IPS-20b (cell line): Measurements from ENCODE around the gene DRG2.

Experiments used
- H3K27ac ChIP-seq: one replicate; pipeline ENCODE4 v1.5.1; 2013; ENCODE audit warnings: low read length
- H3K27me3 ChIP-seq: 2 replicates; pipeline ENCODE4 v1.6.1; 2013; ENCODE audit warnings: mild to moderate bottlenecking, low read length, inconsistent platforms; ENCODE audit not compliant: insufficient read depth
- H3K36me3 ChIP-seq: 2 replicates; pipeline ENCODE4 v1.6.1; 2013; ENCODE audit warnings: low read depth, mild to moderate bottlenecking, inconsistent platforms, low read length, moderate library complexity; ENCODE audit not compliant: insufficient read depth
- H3K4me1 ChIP-seq: 2 replicates; pipeline ENCODE4 v1.6.1; 2013; ENCODE audit warnings: mild to moderate bottlenecking, control low read depth, inconsistent platforms, low read length, moderate library complexity; ENCODE audit not compliant: insufficient read depth
- H3K4me3 ChIP-seq: 2 replicates; pipeline ENCODE4 v1.5.1; 2013; ENCODE audit warnings: mild to moderate bottlenecking, low read length, inconsistent platforms
- H3K9ac ChIP-seq: 2 replicates; pipeline ENCODE4 v1.6.1; 2013; ENCODE audit warnings: low read depth, mild to moderate bottlenecking, inconsistent platforms, low read length, moderate library complexity
- H3K9me3 ChIP-seq: 2 replicates; pipeline ENCODE4 v1.6.1; 2013; ENCODE audit warnings: mild to moderate bottlenecking, low read depth, low read length, inconsistent platforms; ENCODE audit not compliant: insufficient read depth

The DRG2 gene

GRCh38 chr17:18107971-18108370 lies 20.2 kb downstream of the DRG2 start:
- H3K36me3 ChIP-seq: peaks cover 20% of the 10 kb centered on the region; the same call in 1 of the 2 replicates
- no peak overlapping the region for H3K9ac ChIP-seq
- H3K4me1 ChIP-seq: peaks cover 4% of the 10 kb centered on the region; the same call in 1 of the 2 replicates
- no peaks in the 10 kb centered on the region for H3K27me3 ChIP-seq
- H3K9me3 ChIP-seq: no peaks in the 10 kb centered on the region
- no peak overlapping the region for H3K27ac ChIP-seq
- no peak overlapping the region for H3K4me3 ChIP-seq

- Histone ChIP-seq H3K9ac (no peak within 1 kb of the TSS), H3K27me3 (no peaks in the 10 kb centered on the region), H3K36me3 (peaks cover 20% of the 10 kb centered on the region; the same call in 1 of the 2 replicates), H3K4me1 (peaks cover 4% of the 10 kb centered on the region; the same call in 1 of the 2 replicates), H3K27ac (no peak within 1 kb of the TSS), H3K4me3 (no peak within 1 kb of the TSS), H3K9me3 (no peaks in the 10 kb centered on the region)
Measured at GRCh38 chr17:18108401-18109312, 20.9 kb downstream of the DRG2 start, which contains the start of gene MYO15A. TSS of gene MYO15A (plus strand) at chr17:18108756. CDS start at chr17:18118801, 10,045 bp downstream.

- H3K4me1 ChIP-seq: peaks cover 4% of the 10 kb centered on the region; the same call in 1 of the 2 replicates
- no peak overlapping the region for H3K27ac ChIP-seq
- H3K9me3 ChIP-seq: no peaks in the 10 kb centered on the region
- 0 out of 2 replicates have a peak, but pooled peaks cover 10% of the 10 kb centered on the region for H3K36me3 ChIP-seq
- no peak overlapping the region for H3K4me3 ChIP-seq
- H3K27me3 ChIP-seq: no peaks in the 10 kb centered on the region
- H3K9ac ChIP-seq: no peak overlapping the region
Measured at GRCh38 chr17:18109935-18110485, 22.3 kb downstream of the DRG2 start.

GRCh38 chr17:18110636-18111145 lies 22.9 kb downstream of the DRG2 start:
- H3K9me3 ChIP-seq: no peaks in the 10 kb centered on the region
- peaks cover 4% of the 10 kb centered on the region; the same call in 1 of the 2 replicates for H3K4me1 ChIP-seq
- no peak overlapping the region for H3K9ac ChIP-seq
- no peak overlapping the region for H3K27ac ChIP-seq
- H3K4me3 ChIP-seq: no peak overlapping the region
- H3K36me3 ChIP-seq: 0 out of 2 replicates have a peak, but pooled peaks cover 5% of the 10 kb centered on the region
- no peaks in the 10 kb centered on the region for H3K27me3 ChIP-seq

GRCh38 chr17:18111330-18111971 lies 23.7 kb downstream of the DRG2 start:
- Histone ChIP-seq H3K4me3 (no peak overlapping the region), H3K9ac (peak overlapping the region; percentile 48; the same call in 1 of the 2 replicates), H3K36me3 (0 out of 2 replicates have a peak, but pooled peaks cover 5% of the 10 kb centered on the region), H3K4me1 (peaks cover 4% of the 10 kb centered on the region; the same call in 1 of the 2 replicates), H3K9me3 (no peaks in the 10 kb centered on the region), H3K27ac (no peak overlapping the region), H3K27me3 (no peaks in the 10 kb centered on the region)

GRCh38 chr17:18115517-18115916 lies 27.8 kb downstream of the DRG2 start:
- Histone ChIP-seq H3K27ac (no peak overlapping the region), H3K27me3 (no peaks in the 10 kb centered on the region), H3K4me1 (peaks cover 4% of the 10 kb centered on the region; the same call in 1 of the 2 replicates), H3K9me3 (no peaks in the 10 kb centered on the region; the same call in 1 of the 2 replicates), H3K36me3 (no peaks in the 10 kb centered on the region), H3K4me3 (no peak overlapping the region), H3K9ac (no peak overlapping the region)

- H3K36me3 ChIP-seq: no peaks in the 10 kb centered on the region
- no peaks in the 10 kb centered on the region; the same call in 1 of the 2 replicates for H3K9me3 ChIP-seq
- H3K4me3 ChIP-seq: no peak overlapping the region
- peaks cover 4% of the 10 kb centered on the region; the same call in 1 of the 2 replicates for H3K4me1 ChIP-seq
- H3K27ac ChIP-seq: no peak overlapping the region
- H3K27me3 ChIP-seq: no peaks in the 10 kb centered on the region
- H3K9ac ChIP-seq: no peak overlapping the region
Measured at GRCh38 chr17:18116078-18116477, 28.3 kb downstream of the DRG2 start.

- no peaks in the 10 kb centered on the region; the same call in 1 of the 2 replicates for H3K9me3 ChIP-seq
- no peaks in the 10 kb centered on the region for H3K36me3 ChIP-seq
- no peak overlapping the region for H3K4me3 ChIP-seq
- no peaks in the 10 kb centered on the region for H3K4me1 ChIP-seq
- no peak overlapping the region for H3K27ac ChIP-seq
- H3K27me3 ChIP-seq: no peaks in the 10 kb centered on the region
- H3K9ac ChIP-seq: no peak overlapping the region
Measured at GRCh38 chr17:18117533-18117932, 29.8 kb downstream of the DRG2 start.

GRCh38 chr17:18117982-18118975 lies 30.5 kb downstream of the DRG2 start:
- no peaks in the 10 kb centered on the region; the same call in 1 of the 2 replicates for H3K9me3 ChIP-seq
- H3K27me3 ChIP-seq: no peaks in the 10 kb centered on the region
- no peak overlapping the region for H3K27ac ChIP-seq
- H3K9ac ChIP-seq: no peak overlapping the region
- H3K4me1 ChIP-seq: no peaks in the 10 kb centered on the region
- H3K4me3 ChIP-seq: no peak overlapping the region
- no peaks in the 10 kb centered on the region for H3K36me3 ChIP-seq

- H3K4me3 ChIP-seq: no peak overlapping the region
- H3K4me1 ChIP-seq: no peaks in the 10 kb centered on the region
- H3K36me3 ChIP-seq: no peaks in the 10 kb centered on the region
- H3K27ac ChIP-seq: no peak overlapping the region
- no peaks in the 10 kb centered on the region; the same call in 1 of the 2 replicates for H3K9me3 ChIP-seq
- H3K9ac ChIP-seq: no peak overlapping the region
- H3K27me3 ChIP-seq: no peaks in the 10 kb centered on the region
Measured at GRCh38 chr17:18119166-18119745, 31.5 kb downstream of the DRG2 start.
